GM12864 (cell line): Measurements from ENCODE around the gene RGS4.

ENCODE experiments used
- DNase-seq: peaks from one replicate; pipeline ENCODE4 v3.0.0-alpha.2; 2011; ENCODE audit warnings: low read depth
- H3K4me3 ChIP-seq: 2 replicates; pipeline ENCODE4 v1.5.1; 2011; ENCODE audit warnings: mild to moderate bottlenecking, low read depth, low read length, control low read depth
- TF ChIP-seq, protein P1 (sequence below): IDR thresholded peaks from 2 replicates; pipeline ENCODE4 v1.5.1; 2011; ENCODE audit warnings: low read depth, mild to moderate bottlenecking, moderate library complexity, low read length, control low read depth, inconsistent platforms; ENCODE audit errors: missing control alignments

RGS4 gene

GRCh38 chr1:163094182-163094581, 25.0 kb downstream of the RGS4 start:
- H3K4me3 ChIP-seq, result no peak overlapping the region
- TF ChIP-seq, protein P1, sequence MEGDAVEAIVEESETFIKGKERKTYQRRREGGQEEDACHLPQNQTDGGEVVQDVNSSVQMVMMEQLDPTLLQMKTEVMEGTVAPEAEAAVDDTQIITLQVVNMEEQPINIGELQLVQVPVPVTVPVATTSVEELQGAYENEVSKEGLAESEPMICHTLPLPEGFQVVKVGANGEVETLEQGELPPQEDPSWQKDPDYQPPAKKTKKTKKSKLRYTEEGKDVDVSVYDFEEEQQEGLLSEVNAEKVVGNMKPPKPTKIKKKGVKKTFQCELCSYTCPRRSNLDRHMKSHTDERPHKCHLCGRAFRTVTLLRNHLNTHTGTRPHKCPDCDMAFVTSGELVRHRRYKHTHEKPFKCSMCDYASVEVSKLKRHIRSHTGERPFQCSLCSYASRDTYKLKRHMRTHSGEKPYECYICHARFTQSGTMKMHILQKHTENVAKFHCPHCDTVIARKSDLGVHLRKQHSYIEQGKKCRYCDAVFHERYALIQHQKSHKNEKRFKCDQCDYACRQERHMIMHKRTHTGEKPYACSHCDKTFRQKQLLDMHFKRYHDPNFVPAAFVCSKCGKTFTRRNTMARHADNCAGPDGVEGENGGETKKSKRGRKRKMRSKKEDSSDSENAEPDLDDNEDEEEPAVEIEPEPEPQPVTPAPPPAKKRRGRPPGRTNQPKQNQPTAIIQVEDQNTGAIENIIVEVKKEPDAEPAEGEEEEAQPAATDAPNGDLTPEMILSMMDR, result no peak
- DNase-seq, result no peak

DNA sequence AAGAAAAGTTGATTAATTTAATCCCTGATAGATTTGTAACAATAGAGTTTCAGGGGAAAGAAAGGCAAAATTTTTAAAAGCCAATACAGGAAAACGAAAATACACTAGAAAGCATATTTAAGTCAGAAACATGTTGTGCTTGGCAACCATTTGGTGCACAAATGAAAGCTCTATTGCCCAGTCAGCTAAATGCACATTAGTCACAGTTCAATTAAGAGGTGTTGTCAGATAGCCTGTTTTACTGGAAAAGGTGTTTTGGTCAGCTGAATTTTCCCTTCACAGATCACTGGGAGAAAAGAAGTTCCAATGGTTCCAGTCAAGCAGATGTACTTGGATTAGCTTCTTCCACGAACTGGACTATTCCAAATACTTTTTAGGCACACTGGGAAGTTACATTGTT, 25.4 kb downstream of the RGS4 start:
- DNase-seq, result no peak

DNA sequence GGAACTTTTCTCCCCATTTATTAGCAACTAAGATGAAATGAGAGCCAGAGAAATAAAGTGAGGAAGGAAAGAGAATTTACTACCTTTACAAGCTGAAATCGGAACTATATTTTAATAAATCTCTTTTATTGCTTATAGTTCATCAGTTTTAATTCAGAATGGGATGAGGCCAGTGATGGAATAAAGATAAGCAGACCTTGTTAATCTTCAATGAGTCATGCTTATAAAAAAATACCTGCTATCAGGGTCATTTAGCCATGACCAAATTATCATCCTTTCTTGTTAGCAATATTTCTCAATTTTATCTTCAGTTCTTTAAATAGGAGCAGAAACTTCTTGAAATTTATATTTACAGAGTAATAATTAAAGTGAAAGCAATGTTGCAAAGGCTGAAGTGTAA, 26.1 kb downstream of the RGS4 start:
- DNase-seq, result no peak
- TF ChIP-seq, protein P1, result no peak
- H3K4me3 ChIP-seq, result no peak overlapping the region

More for the DNA sequence above, 25.4 kb downstream of the RGS4 start:
- TF ChIP-seq, protein P1, result no peak
- H3K4me3 ChIP-seq, result no peak overlapping the region

DNA sequence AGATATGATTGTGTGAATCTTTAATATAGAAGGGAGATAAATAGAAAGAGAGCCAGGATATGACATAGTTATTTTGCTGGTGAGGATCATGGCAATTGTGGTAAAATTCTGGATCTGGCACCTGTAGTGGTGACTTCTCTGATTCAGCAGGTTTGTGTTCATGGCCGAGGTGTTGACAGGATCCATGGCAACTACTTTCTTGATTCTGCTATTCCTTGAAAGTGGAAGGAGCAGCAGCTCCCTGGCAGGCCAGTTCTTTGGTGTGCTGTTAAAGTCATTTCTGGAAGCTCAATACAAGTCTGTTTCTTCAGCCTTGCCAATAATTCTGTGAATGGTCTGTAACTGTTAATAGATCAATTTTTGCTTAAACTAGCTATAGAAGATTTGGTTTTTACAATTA, 33.4 kb downstream of the RGS4 start:
- TF ChIP-seq, protein P1, result no peak
- no peak for DNase-seq
- no peak overlapping the region for H3K4me3 ChIP-seq

DNA sequence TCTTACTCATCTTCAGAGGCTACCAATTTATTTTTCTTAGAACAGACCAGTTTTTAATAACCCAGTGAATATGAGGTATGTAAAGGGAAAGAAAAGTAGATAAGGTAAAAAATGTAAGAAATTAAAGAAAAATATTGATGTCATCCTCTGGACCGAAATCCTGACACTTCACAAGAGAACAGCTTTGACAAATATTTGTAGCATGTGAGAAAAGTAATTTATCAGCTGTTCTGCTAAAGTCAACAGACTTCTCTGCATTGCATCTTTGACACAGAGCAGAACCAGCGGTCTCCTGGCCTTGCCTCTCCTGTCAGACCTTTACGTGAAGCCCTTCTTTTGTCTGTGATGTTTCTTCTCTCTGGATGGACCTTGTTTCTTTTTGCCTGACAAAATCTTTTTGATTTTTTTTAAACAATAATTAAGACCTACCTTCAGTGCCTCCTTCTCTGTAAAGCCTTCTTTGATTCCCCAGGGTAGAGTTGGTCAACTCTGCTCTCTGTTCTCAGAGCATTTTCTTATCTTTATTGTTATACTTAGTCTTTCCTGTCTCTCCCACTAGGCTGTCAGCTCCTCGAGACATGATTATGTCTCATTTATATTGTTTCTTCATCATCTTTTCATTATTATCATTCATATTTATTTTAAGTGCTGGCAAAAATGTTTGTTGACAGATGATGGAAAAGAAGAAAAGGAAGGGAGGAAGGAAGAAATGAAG, 35.4 kb downstream of the RGS4 start:
- H3K4me3 ChIP-seq, result no peak overlapping the region
- TF ChIP-seq, protein P1, result no peak

DNA sequence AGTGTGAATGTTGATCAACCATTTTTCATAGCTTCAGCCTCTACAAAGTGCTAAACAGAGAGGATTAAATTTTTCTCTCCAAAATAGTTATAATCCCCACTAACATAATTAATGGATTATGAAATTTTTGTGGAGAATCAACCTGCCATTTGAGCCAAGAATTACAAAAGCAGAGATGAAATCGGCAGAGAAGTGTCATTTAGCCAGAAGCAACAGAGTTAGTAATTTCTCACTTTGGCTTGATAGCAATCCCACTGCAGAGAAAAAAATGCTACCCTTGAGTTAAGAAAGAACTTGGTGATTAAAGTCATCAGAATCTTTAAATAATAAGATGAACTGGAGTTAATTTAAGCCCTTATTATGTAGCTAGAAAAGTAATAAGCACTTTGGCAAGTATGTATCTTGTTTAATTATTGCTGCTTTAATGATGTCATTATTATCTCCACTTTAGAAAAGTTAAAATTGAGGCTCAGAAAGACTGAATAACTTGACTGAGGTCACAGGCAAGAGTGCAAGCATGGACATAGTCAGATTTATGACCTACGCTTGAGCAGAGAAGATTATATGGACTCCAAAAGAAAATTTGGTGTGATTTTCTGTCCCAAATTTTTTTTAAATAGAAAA, 37.3 kb downstream of the RGS4 start:
- TF ChIP-seq, protein P1, result no peak
- no peak for DNase-seq
- no peak overlapping the region for H3K4me3 ChIP-seq

More for the DNA sequence above, 35.4 kb downstream of the RGS4 start:
- DNase-seq, result no peak
